GM21515 (cell line): Measurements from ENCODE around the gene GSG1.
"Not testable (repeated sequence)": the region's sequence is repeated elsewhere in the genome, so short reads cannot be mapped to it uniquely, and the experiment has no call there.

Experiments
- ATAC-seq: cut with Tn5 transposase; IDR thresholded peaks from one replicate; pipeline ENCODE4 v1.9.1; 2021; ENCODE audit not compliant: unreplicated experiment

The GSG1 gene

GRCh38 chr12:13093191-13093847, 10.1 kb downstream of the GSG1 start:
- ATAC-seq, result no peak

DNA sequence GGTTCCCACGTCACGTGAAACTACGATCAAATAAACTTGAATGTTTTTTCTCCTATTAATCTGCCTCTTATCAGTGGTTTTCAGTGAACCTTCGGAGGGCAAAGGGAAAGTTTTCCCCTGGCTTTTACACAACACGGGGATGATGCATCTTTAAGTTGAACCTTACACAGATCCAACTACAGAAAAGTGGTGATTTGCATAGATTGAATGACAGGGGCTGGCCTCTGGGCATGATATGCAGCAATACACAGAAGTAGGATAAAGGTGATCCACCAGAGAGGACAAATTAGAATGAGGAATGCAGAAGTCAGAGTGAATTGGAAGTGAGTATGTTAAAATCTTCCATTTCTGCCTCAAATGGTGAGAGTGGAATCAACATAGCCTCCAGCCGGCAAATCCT, 11.6 kb downstream of the GSG1 start:
- no peak for ATAC-seq

GRCh38 chr12:13090054-13090453, 13.4 kb downstream of the GSG1 start:
- ATAC-seq, result no peak

DNA sequence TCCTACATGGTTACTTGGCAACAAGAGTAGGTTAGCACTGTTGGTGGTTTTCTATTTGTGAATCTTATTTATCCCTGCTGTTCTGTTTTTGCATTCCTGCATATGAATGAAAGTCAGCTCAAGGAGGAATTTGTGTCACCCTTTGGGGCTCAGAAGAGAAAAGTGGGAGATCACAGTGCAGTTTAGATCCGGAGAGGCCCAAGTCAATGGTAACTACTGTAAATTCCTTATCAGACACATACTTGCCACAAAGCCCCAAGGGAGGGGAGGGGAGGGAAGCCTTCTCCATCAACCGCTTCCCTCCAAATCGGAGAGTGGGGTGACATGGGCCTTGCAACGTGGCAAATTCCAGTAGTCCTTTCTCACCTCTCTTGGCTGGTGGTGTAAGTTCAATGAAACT, 15.0 kb downstream of the GSG1 start:
- ATAC-seq, result no peak

GRCh38 chr12:13087766-13088165, 15.7 kb downstream of the GSG1 start:
- ATAC-seq, result no peak

DNA sequence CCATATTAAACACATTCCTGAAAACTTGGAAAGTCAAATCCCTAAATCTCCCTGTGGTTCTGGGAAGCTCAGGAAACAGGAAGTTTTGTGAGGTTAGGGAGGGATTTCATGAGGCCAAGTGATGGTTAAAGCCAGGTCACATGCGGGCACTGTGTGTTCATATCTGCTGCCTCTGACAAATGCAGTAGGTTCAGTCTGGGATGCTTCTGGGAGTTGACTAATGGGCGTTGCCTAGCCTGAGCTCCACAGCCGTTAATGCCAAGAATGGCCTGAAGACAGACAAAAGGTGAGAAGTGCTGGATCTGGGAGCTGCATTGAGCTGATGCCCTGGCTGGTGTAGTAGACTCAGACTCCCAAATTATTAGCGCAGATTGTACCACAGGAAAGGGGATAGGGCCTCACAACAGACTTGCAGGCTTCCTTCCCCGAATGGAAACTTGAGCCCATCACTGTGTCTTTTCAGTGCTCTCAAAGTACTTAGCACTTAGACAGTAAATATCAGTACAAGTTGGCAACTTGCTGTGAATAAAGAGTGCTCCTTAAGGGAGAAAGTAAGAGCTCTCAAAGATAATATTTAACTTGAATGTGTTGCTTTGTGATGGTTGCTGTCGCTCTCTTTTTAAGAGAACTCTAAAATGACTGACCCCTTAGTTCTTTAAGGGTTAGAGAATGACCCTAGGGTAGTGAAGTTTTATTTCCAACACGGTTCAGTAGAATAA, 17.3 kb downstream of the GSG1 start:
- ATAC-seq, result no peak

GRCh38 chr12:13084898-13085640, 18.4 kb downstream of the GSG1 start:
- no peak for ATAC-seq

DNA sequence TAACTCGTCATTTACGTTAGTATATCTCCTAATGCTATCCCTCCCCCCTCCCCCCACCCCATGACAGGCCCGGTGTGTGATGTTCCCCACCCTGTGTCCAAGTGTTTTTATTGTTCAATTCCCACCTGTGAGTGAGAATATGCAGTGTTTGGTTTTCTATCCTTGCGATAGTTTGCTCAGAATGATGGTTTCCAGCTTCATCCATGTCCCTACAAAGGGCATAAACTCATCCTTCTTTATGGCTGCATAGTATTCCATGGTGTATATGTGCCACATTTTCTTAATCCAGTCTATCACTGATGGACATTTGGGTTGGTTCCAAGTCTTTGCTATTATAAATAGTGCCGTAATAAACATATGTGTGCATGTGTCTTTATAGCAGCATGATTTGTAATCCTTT, 19.8 kb downstream of the GSG1 start:
- ATAC-seq, result not testable (repeated sequence)

DNA sequence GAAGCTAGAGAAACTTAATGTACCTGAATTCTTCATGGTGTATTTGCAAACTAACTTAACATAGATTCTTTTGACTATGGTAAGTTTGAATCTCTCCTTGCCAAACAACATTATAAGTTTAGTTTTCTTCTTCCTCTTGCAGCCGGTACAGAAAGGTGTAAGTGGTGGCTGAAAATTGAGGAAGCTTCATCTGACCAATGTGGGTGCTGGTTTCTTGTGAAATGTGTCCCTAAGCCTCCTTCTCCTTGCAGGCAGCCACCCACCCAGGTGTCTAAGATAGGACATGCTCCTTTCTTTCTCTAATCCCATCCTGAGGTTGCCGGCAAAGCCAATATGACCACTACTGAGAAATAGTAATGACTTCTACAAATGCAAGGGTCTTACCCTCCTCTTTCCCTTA, 20.6 kb downstream of the GSG1 start:
- no peak for ATAC-seq

DNA sequence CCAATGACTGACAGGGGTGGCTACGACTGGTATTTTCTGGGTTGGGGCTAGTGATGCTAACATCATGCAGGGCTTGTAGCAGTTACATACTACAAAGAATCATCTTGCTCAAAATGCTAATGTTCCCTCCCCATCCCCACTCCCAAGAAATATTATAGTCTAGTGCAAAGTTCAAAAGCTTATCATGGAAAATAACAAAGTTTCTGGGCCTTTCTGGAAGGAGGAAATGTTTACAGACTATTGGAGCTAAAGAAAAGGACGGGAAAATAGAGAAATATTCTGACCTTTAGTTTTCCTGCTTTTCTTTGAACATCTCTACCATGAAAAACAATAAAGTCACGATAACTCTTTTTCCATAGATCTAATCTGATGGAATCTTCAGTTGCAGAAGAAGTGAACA, 23.2 kb downstream of the GSG1 start:
- no peak for ATAC-seq

GRCh38 chr12:13079440-13079906, 24.0 kb downstream of the GSG1 start:
- no peak for ATAC-seq

GRCh38 chr12:13075786-13076570, 27.5 kb downstream of the GSG1 start:
- ATAC-seq, result no peak

GRCh38 chr12:13075118-13075480, 28.4 kb downstream of the GSG1 start:
- no peak for ATAC-seq

GRCh38 chr12:13074396-13075117, 28.9 kb downstream of the GSG1 start:
- no peak for ATAC-seq

- no peak for ATAC-seq
Measured at GRCh38 chr12:13073173-13073572, 30.3 kb downstream of the GSG1 start.

DNA sequence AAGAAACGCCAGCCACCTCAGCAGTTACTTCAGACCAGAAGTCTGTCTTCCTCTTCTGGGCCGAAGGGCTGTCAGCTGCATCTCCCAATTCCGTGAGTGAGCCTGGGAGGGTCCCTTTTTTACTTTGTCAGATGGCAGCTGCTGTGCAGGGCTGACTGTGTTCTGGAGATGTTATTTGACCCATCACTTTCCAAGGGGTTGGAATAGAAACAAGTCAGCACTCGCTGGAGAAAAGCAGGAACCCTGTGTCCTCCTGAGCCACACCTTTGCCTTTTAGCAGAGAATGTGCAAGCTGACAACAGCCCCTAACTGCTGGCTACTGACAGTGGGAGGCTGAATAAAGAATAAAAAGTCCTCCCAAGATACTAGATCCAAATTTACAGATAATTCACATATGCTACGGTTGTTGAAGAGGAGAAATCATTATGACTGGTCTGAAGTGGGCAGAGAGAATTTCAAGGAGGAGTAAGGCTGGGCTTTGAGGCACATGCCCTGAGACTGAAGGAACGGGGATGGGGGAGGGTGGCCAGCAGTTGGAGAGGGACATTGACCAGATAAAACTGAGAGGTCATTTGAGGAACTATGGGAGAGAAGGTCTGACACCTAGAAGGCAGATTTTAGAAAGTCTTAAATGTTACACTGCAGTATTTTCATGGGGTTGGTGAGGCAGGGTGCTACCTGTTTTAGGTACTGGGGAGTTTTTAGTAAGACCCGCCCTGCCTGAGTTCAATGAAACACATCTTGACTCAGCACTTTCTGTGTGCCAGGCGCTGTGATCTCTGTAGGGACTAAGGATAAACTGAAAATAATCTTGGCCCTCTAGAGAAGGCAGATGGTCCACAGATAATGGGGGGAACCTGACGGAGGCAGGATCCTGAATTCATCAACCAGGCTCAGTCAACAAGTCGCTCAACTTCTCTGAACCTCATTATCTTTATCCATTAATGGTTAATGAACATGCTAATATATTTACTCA, 31.9 kb downstream of the GSG1 start:
- no peak for ATAC-seq

GRCh38 chr12:13069380-13069779, 34.1 kb downstream of the GSG1 start:
- ATAC-seq, result no peak

GRCh38 chr12:13067322-13067721, 36.1 kb downstream of the GSG1 start:
- ATAC-seq, result no peak

- no peak for ATAC-seq
Measured at GRCh38 chr12:13066459-13066858, 37.0 kb downstream of the GSG1 start.
